Myocyte (in vitro differentiated cells): Measurements from ENCODE around the gene LEFTY1. TPM values are rescaled to one million over a fixed set of nuclear protein-coding genes. Genes with fewer than 3 reads are reported as not detected.
"Not testable (repeated sequence)": the region's sequence is repeated elsewhere in the genome, so short reads cannot be mapped to it uniquely, and the experiment has no call there.

ENCODE experiments used
- DNase-seq: peaks from one replicate; pipeline ENCODE4 v3.0.0-alpha.2; 2012; ENCODE audit warnings: low read depth
- total RNA-seq: library from RNA; depleted of rRNA; stranded (reverse); fragments of >200 nt; gene quantifications from 2 replicates; pipeline ENCODE4 v1.2.3, GENCODE V29; 2014

LEFTY1 gene
- total RNA-seq, 1 donor from 2014 or later, result 0.08 TPM

DNA sequence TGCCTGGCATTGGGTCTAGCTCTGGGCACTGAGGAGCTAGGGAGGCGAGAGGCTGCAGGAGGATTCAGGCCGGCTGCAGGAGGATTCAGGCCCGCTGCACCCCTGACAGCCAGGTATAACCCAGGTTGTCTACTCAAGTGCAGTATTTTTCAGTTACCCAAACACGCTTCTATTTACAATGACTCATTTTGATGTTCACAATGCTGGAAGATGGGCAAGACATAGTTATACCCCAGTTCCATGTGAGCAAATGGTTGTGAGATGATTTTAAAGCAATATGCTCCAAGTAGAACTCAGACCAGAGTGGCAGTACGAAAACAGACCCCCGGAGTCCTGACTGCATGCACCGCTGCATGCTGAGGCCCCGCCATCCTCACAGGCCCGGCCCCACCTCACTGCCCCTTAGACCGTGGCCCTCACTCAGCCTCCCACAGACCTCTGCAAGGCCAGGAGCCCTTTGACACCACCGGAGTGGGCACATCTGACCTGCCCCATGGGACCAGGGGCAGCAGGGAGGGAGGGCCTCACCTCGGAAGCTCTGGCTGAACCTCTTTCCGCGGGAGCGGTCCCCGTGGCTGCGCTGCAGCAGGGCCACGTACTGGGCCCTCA, 553 bp downstream of the LEFTY1 start:
- DNase-seq, result no peak

DNA sequence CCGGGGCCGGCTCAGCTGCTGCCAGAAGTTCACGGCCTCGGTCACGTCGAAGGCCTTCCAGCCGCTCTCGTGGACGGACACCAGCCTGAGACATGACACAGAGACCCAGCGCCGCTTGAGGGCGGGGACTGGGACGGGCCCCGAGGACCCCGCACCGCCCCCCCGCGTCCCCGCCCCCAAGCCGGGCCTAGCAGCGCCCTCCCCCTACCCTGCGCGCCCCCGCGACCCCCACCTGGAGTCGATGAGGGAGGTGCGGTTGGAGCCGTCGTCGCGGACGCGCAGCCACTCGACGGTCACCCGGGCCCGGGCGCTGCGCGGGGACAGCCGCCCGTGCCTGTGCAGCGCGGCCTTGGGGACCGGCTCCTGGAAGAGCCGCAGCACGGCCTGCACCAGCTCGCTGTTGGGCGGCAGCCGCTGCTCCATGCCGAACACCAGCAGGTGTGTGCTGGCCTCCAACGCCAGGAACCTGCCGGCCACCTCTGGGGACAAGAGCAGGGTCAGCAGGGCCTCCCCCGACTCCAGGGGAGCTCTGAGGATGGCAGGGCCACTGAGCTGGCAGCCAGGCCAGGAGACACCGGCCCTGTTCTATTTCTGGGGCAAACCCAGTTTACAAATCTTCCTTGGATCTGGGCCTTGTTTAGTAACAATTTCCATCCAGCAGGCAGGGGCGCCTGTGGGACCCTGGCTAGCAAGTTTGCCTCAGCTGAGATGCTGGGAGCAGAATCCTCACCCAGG, 1.2 kb downstream of the LEFTY1 start:
- DNase-seq, result not testable (repeated sequence)

DNA sequence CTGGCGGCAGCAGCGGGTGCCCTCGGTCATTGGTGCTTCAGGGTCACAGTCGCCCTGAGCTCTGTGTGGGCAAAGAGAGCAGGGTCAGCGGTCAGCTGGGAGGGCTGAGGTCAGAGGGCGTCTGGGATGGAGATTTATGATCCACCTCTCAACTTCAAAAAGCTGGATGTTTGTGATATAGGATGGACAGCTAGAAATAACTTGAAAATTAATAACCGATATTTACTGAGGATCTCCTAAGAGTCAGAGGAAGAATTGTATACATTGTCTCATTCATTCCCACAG, 2.0 kb downstream of the LEFTY1 start:
- DNase-seq, result no peak

DNA sequence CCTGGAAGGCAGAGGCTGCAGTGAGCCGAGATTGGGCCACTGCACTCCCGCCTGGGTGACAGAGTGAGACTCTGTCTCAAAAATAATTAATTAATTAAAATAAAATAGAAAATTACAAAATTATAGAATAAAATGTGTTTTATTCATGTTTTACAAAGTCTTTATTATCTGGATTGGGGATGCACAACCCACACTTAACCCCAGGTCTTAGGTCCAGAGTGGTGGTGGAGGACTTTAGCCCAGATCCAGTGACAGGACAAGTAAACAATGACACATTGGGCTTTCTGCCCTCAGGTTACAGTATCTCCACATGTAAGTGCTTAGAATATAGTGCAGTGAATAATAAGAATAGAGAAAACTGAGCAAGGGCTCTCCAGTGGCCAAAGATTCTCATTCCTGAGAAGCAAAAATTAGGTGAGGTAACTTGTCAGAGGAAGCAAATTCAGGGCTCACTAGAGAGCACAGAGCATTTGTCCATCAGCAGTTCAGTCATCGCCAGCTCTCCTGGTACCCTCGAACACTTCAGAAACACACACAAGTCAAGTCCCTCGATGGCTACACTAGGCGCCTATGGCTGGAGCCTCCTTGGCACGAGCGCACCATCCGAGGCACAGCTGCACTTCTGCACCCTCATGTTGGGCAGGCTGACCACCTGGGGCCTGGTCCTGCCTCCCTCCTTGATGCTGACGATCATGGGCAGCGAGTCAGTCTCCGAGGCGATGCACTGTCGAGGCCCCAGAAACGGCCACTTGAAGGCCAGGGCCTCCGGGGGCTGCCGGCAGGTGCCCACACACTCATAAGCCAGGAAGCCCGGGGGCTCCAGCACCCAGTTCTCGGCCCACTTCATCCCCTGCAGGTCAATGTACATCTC, 2.6 kb downstream of the LEFTY1 start:
- no peak for DNase-seq

DNA sequence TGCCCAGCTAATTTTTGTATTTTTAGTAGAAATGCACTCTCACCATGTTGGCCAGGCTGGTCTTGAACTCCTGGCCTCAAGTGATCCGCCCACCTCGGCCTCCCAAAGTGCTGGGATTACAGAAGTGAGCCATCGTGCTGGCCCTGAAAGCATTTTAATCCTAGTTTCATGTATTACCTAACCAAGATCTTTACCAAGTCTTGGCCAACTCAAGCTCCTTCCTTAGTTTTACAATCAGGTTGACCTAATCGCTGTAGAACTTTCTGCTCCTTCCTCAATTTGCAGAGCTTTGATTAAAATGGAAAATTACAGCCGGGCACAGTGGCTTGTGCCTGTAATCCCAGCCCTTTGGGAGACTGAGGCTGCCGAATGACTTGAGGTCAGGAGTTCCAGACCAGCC, 3.6 kb downstream of the LEFTY1 start:
- no peak for DNase-seq

DNA sequence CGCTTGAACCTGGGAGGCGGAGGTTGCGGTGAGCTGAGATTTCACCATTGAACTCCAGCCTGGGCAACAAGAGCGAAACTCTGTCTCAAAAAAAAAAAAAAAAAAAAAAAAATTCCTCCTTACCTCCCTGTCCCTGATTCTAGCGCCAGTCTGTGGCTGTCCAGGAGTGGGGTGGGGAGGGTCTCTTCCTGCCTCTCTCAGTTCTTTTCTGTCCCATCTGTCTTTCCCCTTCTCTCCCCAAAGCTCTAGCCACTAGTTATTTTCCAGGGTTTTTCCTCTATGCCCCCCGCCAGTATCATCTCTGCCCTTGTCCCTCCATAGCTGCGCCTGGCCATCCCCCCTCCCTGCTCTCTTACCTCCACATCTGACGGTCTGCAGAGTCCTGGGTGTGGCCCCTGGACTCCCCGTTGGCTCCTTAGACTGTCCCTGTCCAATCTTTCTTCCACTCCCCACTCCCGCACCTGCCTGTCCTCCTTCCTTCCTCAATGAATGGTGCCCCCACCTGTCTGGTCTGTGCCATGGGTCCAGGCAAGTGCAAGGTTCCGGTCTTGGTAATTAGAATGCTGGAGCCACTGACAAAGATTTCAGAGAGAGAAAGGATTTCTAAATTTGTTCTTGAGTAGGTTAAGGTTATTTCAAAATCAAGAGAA, 5.2 kb downstream of the LEFTY1 start:
- DNase-seq, result no peak

DNA sequence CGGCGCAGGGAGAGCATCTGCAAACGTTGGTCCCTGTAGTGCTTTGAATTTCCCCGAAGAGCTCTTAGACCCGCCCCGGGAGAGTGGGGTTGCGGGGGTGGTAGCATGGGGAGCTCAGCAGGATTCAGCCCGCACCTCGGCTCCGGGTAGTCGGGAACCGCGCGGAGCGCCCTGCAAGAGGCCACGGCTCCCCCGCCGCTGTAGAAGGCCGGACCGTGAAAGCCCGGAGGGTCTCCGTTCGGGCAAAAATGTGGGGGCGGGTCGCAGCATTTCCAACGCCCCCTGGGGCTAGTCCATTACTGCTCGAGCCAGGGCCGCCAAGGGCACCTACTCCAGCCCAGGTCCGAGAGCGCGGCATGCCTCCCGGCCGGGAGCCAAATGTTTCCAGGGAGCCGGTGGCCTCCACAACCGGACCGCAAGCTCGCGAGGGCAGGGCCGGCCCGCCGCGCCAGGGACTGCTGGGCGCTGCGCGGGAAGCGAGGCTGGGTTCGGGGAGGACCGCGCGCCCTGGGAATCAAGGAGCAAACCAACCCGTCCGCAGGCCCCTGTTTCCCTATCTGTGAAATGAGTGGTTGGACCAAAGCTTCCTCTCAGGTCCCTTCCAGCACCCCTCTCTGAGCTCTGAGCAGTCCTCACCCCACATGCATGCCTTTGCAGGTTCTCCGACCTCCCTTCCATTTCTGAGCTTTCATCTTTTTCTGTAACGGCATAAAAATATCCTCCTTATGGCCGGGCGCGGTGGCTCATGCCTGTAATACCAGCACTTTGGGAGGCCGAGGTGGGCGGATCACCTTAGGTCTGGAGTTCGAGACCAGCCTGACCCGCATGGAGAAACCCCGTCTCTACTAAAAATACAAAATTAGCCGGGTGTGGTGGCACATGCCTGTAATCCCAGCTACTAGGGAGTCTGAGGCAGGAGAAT, 6.0 kb downstream of the LEFTY1 start:
- DNase-seq, result peak; percentile 55

DNA sequence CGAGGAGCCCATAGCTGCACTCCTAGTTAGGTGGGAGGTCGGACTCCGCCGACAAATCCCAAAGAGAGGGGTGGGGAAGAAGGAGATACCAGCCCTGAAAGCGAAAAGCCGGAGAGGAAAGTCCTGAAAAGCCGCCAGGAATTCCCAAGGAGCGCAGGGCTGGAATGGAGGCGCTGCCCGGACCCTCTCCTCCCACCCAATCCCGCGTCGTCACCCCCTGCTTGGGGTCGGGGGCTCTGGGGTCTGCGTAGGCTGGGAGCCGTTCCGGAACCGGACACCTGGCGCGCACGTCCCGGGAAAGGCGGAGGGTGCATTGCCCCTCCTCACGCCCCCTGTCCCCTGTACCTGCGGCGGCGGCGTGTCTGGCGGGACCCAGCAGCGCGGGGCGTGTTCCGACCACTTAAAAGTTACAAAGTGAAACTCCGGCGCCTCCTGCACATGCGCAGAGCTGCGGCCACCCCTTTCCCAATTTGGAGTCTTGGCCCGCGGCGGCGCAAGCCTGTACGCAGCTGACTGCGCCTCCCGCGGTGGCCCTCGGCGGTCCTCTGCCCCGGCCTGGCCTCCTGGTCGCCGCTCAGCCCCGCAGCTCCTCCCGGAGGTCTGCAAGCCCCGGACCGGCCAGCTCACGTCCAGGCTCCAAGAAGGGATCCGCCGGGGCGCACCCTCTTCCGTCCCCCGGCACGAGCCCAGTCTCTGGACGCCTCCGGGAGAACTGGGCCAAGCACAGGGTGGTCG, 6.8 kb downstream of the LEFTY1 start, which contains the start of gene TMEM63A:
Gene TMEM63A (minus strand): TSS at position 422 of the 735 bp plus-strand sequence. CDS start 4,800 bp downstream, outside the sequence.
- DNase-seq, result peak; percentile 85

DNA sequence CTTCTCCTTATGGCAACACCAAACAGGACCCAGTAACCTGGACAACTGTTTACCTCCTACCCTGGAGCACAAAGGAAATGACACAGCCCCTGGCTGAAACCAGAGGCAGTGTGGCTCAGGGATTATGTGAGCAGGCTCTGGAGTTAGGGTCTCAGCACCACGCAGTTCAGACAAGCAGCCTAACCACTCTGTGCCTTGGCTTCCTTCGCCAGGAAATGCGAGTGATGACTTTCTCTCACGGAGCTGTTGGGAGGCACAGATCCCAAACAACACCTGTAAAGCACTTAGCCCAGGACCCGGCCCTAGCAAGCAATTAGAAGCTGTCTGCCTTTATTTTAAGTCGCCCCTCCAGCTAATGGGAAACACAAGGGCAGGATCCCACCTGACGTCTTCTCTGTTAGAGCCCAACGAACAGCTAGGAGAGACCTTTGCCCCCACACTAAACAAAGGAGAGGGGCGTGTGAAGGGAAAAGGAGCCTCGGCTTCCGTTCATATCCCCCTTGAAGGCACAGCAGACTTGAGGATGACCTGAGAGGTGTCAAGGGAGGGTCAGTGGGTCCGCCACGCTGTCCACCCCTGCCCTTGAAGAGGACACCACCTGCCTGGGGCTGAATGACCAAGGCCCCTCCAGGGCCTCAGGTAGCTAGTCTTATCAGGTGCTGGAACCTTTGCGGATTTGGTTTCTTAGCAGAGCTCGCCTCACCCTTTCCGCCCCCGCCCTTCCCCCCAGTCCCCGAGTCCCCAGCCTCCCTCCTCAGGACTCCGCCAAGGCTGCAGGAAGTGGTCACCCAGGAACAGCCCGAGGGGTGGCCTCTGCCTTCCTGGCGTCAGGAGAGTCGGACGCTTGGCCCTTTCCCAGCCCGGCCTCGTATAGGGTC, 7.6 kb downstream of the LEFTY1 start:
- peak; percentile 44 for DNase-seq

DNA sequence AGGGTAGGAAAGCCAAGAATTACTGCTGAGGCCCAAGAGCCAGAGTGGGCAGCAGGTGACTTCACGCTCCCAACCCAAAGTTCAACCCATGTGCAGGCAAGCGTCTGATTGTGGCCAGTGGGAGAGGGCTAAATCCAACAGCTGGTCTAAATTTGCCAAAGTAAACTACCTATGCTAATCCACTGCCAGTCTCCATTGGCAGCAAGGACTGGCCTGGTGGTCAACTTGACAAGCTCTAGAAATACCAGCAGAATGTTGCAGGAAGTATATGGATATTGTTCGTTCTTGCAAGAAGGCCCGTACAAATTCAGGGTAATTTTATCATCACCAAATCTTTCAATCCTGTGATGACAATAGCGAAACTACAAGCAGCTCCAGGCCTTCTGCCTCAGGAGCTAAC, 8.3 kb downstream of the LEFTY1 start:
- no peak for DNase-seq

DNA sequence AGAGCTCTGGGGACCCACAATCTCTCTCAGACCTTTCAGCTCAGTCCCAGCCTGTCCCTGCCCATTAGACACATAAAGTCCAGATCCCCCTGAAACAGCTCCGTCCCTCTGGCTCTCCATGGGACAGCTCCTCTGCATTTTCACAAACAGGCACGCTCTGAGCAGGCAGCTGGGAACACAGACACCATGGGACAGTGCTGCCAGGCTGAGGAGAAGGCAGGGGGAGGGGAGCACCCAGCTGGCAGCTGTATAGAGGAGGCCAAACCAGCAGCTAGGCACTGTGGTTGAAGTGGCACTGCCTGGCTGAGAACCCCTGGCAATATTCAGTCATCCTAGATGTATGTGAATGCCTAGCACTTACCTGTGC, 8.7 kb downstream of the LEFTY1 start:
- DNase-seq, result peak; percentile 36

DNA sequence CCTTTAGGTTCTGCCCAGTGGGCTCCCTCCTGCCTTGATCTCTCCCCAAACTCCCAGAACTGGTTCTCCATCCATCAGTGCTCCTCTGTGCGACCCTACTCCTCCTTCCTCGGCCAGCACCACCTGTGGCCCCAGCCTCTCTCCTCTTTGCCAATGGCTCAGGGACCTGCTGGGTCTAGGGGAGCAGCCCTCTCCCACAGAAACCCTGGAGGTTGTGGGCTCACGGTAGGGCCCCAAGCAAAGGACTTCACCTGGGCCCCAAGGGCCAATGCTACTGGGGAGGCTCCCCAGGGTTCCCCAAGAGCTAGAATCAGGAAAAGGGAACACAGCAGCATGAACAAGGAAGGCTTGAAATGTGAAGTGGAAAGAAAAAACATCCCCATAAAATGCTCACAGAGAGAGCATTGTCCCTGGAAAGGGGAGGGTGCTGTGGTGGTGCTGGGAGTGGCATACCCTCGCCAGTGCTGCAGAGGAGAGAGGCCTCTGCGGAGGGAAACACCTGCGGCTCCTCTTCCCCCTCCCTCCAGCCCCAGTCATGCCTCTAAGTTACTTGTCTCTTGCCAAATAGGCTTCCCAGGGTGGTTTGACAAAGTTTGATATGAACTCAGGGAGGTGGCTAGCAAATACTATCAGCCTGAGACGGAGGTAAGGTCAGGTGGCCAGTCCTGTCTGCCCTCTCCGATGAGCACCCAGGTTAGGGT, 9.3 kb downstream of the LEFTY1 start:
- no peak for DNase-seq

DNA sequence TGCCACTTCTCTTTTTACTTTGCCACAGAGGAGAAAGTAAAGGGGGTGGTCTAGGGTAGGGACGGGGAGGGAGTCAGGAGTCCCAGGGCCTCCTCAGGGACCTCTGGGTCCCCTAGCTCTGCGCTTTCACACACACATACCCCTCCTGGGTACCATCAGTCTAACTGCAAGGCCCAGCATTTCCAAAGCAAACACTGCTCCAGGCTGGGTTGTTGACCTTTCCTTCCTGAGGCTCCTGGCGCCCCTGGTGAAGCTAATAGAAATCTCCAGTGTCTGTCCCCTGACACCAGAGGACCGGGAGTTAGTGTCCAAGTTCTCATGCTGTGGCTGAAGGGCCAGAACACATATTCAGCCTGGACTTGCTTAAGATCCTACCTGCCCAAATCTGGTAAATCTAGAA, 10.7 kb downstream of the LEFTY1 start:
- DNase-seq, result no peak

DNA sequence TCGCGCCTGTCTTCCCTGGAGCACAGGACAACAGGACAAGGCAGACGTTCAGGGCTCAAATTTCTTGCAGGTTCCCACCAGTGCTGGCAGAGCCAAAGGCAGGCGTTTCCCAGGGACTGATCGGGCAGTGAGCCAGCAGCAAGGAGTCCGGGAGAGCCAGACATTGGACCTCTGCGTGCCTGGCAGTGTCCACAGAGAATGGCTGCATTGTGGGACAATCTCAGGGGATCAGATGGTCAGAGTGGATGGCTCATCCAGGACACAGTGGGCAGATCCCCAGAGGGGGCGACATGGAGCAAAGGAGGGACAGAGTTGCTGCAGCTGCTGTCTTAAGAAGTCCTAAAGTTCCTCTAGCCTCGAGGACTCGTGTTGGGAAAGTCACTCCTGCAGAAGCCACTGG, 11.4 kb downstream of the LEFTY1 start:
- peak; percentile 88 for DNase-seq

DNA sequence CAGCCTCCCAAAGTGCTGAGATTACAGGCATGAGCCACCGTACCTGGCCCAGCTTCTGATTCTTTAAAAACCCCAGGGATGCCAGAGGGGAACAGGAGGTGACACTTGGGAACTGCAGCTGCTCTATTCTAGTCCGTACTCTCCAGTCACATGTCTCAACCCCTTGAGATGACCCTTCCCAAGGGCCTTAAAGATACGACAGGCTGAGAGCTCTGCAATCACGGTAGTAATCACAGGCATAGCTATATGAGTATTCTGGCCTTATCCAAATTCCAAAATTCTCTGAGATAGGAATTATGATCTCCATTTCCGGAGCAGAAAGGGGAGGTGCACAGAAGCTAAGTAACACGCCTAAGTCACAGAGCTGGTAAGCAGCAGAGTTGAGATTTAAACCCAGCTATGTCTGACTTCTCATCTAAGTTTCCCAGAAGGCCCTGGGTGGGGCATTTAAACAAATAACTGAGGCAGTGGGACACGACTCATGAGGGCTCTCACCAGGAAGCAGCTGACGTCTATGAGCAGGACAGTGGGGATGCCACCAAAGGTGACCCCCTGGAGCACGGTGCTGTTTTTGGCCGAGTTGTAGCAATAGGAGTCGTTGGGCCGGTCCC, 11.9 kb downstream of the LEFTY1 start:
- DNase-seq, result no peak

DNA sequence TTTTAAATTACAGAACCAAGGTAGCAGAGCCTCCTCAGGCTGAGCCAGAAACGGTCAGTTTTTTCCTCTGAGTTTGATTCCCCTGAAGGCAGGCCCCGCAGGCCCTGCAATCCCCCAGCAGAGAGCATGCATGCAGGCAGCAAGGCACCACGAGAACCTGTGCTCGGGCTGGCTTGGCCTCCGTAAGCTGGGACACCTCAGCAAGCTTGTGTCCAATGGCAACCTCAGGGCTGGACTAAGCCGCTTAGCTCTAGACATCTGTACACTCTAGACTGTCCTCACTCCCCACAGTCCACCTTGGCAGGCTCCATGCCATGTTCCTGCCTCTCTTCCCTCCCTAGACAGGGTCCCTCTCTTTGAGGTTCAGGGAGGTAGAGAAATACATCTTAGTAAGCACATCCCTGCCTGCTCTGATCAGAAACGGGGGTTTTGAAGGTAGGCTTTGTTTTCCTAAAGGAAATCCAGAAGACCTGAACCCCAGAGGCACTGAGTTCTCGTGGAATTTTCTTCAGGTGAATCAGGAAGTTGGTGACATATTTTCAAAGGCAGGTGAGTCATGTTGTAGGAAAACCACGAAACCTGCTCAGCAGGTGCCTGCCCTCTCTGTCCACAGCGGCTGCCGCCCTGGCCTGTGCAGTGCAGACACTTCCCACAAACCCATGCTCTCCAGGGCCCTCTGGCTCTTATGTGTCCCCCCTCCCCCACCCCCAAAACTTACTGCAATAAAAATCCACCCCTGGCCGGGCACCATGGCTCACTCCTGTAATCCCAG, 13.7 kb downstream of the LEFTY1 start:
- DNase-seq, result no peak

DNA sequence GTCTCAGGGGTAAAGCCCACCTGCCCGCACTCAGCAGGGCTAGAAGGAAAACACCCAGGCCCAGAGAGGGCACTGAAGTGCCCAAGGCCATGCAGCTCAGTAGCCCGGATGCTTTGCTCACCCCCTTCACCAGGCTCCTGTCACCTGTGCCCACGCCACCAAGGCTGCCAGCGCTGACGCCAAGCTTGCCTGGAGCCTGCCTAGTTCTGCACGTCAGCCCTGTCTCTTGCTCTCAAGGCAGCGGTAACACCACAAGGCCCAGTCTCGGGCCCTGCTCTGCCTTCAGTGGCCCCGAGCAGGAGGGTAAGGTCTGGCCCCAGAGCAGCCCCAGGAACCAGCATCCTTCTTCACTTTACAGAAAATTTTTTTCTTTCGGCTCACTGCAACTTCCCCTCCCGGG, 14.5 kb downstream of the LEFTY1 start:
- no peak for DNase-seq
